ENCODE measurements around the gene F9.

GRCh38 chrX:139518475-139518874, 12.1 kb upstream of the F9 start:
- TF ChIP-seq CTCF (IDR thresholded peaks at IDR 0.05) (no peak), POLR2A (IDR thresholded peaks at IDR 0.05) (no peak)
